OCI-LY1 (cell line): ENCODE measurements around the gene MPO.

Experiments
- EZH2 ChIP-seq: fragments of 200-600 bp; sonication (generic), shearing (Covaris generic); IDR thresholded peaks from 2 replicates; pipeline ENCODE4 v1.8.0; 2017; ENCODE audit warnings: borderline replicate concordance, mixed run types, mild to moderate bottlenecking, antibody characterized with exemption, low read length, moderate library complexity, mixed read lengths
- TF ChIP-seq, protein P1 (sequence below): fragments of 200-600 bp; sonication (generic), shearing (Covaris generic); IDR thresholded peaks from 2 replicates; pipeline ENCODE4 v1.5.1; 2017; ENCODE audit warnings: mild to moderate bottlenecking, antibody characterized with exemption, low read length, moderate library complexity, mixed read lengths

- TF ChIP-seq, protein P1, sequence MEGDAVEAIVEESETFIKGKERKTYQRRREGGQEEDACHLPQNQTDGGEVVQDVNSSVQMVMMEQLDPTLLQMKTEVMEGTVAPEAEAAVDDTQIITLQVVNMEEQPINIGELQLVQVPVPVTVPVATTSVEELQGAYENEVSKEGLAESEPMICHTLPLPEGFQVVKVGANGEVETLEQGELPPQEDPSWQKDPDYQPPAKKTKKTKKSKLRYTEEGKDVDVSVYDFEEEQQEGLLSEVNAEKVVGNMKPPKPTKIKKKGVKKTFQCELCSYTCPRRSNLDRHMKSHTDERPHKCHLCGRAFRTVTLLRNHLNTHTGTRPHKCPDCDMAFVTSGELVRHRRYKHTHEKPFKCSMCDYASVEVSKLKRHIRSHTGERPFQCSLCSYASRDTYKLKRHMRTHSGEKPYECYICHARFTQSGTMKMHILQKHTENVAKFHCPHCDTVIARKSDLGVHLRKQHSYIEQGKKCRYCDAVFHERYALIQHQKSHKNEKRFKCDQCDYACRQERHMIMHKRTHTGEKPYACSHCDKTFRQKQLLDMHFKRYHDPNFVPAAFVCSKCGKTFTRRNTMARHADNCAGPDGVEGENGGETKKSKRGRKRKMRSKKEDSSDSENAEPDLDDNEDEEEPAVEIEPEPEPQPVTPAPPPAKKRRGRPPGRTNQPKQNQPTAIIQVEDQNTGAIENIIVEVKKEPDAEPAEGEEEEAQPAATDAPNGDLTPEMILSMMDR: no peak
- no peak for TF ChIP-seq EZH2
Measured at GRCh38 chr17:58309918-58310259, 29.2 kb upstream of the MPO start.
